Activated CD8-positive, alpha-beta memory T cell treated with anti-CD3 and anti-CD28 coated beads for 1 hour (primary cell): ENCODE results near the gene FGB.

Source experiments
- DNase-seq, 2 donors: peaks; one replicate each; pipeline ENCODE4 v3.0.0-alpha.2; 2020; ENCODE audit warnings: low read depth in 1 of 2; ENCODE audit errors: extremely low read depth in 1 of 2

Gene FGB

DNA sequence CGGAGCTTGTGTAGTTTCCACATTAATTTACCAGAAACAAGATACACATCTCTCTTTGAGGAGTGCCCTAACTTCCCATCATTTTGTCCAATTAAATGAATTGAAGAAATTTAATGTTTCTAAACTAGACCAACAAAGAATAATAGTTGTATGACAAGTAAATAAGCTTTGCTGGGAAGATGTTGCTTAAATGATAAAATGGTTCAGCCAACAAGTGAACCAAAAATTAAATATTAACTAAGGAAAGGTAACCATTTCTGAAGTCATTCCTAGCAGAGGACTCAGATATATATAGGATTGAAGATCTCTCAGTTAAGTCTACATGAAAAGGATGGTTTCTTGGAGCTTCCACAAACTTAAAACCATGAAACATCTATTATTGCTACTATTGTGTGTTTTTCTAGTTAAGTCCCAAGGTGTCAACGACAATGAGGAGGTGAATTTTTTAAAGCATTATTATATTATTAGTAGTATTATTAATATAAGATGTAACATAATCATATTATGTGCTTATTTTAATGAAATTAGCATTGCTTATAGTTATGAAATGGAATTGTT lies at the start of gene FGB:
Gene FGB (plus strand): TSS at position 315 of the 558 bp plus-strand sequence. CDS start 8 bp downstream, at position 323.
- no peak for DNase-seq

DNA sequence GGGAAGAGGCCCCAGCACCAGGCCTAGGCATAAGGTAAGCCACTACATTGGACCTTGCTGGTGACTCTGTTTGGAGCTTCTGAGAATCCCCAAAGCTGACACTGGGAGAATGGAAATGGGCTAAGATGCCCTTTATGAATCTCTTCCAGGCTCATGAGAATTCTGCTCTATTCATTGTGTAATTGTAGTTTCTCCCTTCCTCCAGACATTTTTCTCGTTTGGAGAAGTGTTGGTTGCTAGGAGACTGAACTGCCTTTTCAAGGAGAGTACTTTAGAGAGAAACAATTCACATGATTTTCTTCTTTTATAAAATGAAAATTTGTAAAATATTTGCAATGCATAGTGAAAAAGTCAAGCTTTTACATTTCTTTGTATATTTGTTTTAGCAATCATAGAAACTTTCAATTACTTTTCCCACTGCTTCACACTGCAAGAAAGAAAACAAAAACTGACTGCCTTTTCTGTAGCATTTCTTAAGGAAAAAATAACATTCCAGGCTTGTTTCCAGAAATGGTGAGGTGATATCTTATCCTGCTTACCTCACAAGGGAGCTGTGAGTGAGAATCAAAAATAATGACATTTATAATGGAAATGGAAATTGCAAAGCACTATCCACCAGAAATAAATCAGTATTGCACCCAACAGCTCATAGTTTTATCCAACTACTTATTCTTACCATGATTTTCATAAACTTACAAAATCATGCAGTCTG lies 46.3 kb upstream of the FGB start:
- no peak for DNase-seq

DNA sequence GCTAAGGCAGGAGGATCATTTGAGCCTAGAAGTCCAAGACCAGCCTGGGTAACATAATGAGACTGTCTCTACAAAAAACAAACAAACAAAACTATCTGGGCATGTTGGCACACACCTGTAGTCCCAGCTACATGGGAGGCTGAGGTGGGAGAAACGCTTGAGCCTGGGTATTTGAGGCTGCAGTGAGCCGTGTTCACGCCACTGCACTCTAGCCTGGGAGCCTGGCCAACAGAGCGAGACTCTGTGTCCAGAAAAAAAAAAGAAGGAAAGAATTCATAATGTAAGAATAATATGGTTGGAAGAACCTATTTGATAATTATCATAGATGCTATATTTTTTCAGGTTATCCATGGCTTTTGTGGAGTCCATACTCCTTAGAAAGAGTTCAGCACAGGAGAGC lies 45.2 kb upstream of the FGB start:
- DNase-seq: no peak

DNA sequence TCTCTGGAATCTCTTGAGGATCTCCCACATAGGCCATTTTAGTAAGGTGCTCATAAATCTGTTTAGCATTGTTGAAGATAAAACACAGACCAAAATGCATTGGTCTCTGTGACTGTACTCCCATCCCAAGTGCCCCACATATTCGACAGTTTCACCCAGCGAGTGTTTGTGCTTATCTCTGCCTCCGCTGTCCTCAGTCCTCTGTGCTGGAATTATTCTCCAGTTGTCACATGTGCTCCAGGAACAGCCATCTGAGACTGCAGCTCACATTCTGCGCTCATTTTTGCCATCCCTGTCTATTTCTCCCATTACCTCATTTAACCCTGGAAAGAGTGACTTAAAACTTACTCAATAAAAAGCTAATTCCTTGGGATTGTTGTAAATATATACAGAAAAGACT lies 43.6 kb upstream of the FGB start:
- DNase-seq: no peak

DNA sequence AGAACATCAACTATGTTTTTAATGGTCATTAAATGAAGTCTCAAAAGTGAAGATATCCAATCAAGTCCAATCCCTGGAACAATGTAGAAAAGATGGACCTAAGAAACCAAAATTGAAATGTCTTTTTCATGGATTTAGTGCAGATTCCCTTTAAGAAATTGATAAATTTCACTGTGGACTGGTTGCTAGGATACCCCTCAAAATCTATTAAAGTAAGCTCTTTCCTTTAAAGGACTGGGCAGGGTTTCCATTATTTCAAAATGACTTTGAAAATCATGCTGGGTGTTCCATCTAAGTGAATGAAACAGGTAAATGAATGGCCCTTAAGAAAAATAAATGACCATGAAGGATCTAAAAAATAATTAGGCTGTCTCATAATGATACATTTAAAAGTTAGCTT lies 41.2 kb upstream of the FGB start:
- no peak for DNase-seq

DNA sequence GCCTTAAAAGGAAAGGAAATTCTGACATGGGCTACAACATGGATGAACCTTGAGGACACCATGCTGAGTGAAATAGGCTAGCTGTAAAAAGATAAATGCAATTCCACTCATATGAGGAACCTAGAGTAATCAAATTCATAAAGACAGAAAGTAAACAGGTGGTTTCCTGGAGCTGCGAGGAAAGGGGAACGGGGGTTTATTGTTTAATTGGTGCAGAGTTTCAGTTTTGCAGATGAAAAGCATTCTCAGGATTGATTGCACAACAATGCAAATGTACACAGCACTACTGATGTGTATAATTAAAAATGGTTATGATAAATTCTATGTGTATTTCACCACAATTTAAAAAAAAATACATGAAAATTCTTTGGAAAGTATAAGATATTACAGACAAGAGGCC lies 36.7 kb upstream of the FGB start:
- no peak for DNase-seq

DNA sequence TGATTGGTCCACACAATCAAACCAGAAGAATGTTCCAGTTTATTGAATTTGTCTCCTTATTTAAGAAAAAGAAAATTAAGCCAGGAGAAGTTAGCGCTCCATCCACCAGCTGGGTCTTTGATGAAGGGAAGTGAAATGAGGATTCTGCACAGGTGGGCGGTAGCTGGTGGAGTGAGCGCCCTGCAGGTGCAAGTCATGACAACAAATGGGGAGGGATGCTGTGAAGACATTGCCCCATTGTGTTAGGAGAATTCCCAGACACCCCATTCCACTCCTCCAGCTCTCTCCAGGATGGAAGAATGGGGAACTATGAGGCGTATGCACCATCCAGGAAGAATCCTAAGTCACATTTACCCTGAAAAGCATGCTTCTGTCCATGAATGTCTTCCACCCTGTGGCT lies 35.5 kb upstream of the FGB start:
- DNase-seq: no peak

DNA sequence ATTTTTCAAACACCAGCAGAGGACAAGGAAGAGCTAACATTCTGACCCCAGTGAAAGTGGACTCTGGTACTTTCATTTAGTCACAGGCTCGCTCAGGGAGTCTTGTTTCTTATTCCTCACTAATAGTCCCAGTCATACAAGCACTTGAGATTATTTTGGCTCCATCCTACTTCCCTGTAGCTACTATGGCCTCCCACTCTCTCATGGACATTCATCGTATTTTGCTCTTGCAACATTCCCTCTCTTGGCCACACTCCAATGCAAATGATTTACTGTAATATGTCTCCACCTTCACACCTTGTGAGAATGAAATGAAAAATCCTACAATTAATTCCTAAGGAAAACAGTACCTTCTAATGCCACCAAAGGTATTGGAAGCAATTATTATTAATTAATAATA lies 33.9 kb upstream of the FGB start:
- no peak for DNase-seq

DNA sequence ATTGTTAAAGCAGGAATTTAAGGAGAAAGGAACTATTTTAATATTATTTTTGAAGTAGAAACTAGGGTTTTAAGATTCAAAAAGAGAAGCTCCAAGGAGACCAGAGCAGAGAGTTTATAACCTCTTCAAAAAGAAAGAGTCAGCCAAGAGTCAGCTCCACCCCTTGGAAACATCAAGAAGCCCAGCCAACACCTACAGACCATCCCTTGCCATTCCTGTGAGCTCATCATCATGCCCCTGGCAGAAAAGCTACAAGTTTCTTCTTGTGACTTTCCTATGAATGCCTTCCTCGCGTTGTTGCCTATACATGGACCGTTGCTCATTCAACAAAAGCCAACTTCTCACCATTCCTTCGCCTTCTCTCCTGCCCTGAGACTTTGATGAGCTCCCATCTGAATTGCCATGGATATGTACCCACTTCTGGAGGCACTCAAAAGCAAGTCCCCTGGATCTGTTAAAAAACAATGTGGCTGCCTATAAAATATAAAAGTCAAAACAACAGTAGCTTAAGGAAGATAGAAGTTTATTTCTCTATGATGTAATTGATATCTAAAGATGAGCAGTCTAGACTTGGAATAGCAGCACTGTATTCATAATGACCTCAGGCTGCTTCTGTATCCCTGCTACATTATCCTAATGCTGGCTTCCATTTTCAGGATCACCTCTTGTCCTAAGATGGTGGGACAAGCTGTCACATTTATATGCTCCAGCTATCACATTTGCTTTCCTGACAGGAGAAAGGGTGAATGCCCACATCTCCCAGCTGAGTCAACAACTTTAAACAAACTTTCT lies 32.9 kb upstream of the FGB start:
- DNase-seq: no peak

DNA sequence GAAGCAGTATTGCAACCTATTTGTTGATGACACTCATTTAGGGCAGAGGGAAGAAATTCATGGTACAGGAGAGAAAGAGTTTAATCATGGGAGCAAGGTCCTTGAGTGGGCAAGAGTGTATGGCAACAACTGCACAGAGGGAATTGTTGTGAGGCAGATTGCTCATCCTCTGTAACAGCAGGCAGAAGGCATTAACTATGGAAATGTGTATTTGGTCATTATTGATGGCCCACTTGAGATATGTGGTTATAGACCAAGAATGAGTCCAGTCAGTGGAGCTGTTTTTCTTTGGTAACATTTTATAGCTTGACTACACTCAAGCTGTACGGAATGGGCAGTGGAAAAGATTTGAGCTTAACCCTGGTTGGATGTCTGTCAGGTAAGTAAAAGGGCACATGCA lies 28.5 kb upstream of the FGB start:
- no peak for DNase-seq

DNA sequence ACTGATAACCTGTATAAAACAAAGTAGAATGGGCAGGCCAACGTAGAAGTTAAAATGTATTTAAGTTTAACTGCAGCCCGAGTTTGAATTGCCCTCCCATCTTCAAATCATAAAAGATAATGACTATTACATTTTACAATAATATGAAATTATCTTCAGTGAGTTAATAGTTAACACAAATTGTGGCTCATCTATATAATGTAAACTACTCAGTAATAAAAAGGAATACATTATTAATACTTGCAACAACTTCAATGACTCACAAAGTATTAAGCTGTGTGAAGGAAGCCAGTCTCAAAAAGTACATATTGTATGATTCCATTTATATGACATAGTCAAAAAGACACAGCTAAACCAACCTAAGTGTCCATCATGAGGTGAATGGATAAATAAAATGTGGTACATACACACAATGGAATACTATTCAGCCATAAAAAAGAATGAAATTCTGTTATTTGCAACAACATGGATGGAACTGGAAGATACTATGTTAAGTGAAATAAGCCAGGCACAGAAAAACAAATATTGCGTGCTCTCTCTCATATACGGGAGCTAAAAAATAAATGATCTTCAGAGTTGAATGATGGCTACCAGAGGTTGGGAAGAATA lies 20.4 kb upstream of the FGB start:
- no peak for DNase-seq

DNA sequence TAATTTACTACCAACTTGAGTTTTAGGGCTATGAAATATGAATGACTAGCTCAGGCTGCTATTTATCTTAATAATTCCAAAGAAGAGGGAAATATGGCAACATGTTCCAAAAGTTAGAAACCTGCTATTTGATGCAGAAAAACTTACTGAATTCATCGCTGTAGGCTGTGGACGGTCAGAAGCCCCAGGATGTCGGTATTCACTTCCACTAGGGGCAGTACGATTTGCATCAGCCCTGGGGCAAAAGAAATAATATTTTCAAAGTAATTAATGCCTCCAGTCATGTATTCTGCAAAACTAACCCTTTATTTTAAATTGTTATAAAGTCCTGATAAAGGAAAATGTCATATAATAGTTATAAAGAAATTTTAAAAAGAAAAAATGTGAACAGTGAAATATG lies 17.1 kb upstream of the FGB start:
- DNase-seq: no peak

DNA sequence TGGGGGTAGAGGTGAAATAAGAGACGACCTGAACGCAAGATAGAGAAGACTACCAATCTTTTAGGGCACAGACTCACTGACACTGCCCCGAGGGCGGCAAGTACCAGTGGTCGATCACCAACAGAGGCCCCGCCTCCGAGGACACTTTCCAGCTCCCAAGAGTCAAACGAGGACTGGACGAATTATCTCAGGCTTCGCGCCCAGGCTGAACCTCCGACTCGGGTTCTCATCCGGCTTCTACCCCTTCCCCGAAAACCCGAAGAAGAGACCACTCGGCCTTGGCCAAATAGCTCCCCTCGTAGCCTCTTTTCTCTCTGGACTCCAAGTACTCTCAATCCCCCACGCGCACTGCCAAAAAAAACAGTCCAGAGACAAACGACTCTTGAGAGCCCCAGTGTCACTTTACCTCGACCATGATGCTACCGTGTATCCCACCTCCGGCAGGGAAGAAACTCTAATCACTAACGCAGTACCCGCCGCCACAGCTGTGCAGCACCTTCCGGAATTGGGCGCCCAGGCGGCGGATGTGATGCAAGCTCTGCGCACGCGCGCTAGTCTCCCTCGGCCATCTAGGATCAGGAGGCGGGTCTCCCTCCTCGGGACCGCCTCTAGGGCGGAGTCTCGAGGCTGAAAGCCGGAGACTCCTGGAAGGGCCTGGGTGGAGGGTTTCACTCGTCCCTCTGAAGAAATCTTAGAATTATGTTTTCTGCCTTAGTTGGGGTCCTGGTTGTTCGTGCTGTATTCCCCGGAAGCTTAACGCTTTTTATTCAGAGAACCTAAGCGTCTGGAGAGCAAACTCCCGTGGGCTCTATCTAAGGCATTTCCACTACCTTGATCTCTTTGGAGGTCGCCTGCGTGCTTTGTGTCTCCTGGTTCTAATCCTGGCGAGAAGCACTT lies 12.7 kb upstream of the FGB start, which contains the start of gene PLRG1:
Gene PLRG1 (minus strand): TSS at position 507 of the 897 bp plus-strand sequence. CDS start 92 bp downstream, at position 415.
- DNase-seq: peak; percentile 91 to 95

DNA sequence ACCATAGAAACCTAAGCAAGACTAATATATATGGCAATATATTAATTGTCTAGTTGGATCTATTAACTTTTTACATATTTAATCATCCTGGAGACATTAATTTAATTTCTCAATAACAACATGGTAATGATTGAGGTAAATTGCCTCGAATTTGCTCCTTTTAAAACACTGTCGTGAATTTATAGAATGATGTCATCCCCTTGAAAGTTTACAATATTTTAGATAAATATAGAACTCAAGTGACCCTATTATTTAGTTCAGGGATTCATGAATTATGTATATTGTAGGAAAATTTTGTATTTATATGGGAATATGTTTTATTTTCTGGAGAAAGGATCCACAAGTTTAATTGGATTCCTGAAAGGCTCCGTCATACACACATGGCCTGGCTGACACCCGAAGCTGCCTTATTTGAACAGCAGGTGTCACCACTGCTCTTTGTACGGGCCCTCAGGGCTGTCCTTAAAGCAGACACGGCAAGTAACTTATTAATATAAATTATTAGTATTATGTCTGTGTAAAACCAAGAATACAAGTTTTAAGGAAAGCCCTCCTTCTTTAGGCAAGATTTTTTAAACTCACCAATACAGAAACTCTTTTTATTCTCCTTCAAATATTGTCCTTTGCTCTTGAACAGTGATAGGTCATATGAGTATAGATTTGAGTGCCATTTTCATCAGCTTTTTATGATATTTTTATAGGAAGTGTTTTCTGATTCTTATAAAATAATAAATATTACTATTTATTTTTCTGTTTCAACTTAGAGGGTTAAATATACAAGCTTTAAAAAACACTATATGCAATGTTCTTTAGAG lies 10.7 kb upstream of the FGB start:
- peak; percentile 14 to 44 for DNase-seq

DNA sequence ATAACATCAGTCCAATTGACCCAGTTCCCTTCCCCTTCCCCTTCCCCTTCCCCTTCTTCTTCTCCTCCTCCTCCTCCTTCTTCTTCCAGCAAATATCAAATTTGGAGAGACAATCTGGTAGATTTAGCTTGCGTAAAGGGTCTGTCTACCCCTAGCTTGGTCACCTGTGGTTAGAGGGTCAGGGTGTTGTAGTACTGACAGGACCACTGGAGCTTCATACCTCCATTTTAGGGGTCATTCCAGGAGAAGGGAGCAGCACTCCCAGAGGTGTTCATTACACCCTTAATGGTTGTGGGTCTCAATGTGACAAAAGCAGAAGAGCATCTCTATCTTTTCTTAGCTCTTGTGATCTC lies 3.7 kb upstream of the FGB start:
- DNase-seq: no peak

DNA sequence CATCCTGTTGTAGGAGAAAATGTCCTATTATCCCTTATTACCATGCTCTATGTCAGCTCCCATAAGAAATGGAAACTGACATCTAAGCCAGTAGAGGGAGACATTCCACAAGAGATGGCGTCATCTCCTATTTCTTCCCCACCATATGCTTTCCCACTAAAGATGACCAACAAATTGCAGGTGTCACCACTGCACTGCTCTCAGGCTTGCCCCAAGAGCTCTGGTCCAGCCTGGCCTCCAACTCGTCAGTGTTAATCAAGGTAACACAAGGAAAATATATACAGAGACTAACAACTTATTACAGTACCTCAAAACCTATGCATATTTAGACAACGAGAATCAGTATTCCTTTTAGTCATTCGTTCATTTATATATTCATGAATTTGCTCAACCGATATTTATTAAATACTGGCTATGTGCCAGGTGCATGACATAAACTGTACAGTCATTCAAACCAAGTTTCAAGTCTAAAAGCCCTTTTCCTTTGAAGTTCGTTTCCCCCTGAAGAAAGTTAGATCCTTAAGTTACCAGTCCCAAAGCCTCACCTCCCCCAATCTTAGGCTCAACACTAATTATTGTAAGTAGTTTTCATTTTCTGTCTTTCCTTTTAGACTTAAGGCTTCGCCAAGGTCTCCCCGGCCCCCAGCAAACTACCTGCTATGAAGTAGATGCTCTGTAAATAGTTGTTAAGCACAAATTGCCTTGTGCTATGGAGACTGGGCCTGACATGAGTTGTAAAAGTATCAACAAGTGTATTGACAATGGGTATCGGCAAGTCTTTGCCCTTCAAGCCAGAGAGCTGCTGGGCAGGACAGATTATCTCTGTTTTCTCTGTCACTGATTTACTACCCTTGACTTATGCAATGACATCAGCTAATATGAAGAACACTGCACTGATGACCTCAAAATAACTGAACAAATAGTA lies 3.1 kb upstream of the FGB start:
- DNase-seq: no peak

DNA sequence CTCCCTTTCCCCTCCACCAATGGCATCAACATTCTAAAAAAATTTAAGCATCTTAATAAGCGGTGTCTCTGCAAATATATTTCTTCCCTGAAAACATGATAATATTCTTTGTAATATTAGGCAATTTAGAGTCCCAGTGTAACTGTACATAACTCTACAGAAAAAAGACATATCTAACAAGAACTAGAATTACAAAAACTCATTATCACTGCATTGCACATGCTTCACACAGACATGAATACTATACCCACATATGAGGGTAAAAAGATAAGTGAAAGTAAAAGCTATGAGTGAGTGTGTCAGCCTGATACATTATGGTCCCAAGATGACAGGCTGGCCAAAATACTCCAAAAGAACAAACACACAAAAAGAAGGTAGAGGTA lies 2.4 kb upstream of the FGB start:
- no peak for DNase-seq

DNA sequence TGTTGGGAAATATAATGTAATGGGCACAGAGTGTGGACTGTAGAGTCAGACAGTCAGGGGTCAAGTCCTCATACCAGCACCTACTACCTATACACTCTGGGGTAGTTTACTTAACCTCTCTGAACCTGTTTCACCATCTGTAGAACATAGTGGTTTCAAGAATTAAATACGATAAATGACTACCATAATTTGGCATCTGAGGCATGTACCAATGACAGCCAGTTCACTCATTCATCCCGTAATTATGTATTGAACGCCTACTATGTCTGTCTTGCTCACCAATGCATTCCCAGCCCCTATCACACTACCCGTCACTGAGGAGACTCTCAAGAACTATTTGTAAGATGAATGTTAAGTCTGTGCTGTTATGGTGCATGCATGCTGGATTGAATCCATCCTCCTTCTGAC lies 2.0 kb upstream of the FGB start:
- no peak for DNase-seq

DNA sequence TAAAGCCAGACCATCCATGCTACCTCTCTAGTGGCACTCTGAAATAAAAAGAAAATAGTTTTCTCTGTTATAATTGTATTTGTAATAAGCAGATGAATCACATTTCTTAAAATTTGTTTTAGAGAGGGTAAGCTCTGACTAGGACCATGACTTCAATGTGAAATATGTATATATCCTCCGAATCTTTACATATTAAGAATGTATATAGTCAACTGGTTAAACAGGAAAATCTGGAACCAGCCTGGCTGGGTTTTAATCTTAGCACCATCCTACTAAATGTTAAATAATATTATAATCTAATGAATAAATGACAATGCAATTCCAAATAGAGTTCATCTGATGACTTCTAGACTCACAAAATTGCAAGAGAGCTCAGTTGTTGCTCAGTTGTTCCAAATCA lies 1.5 kb downstream of the FGB start:
- no peak for DNase-seq
